ENCODE data around the gene TUT4. TPM values are rescaled to one million over a fixed set of nuclear protein-coding genes. Genes with fewer than 3 reads are reported as not detected.

Gene TUT4
- total and polyA plus RNA-seq, 2 donors (not counting 1 experiment from before 2014, with no cell fraction given), result 29.3 to 37.5 TPM

GRCh38 chr1:52444463-52444862 lies 108.4 kb downstream of the TUT4 start:
- no peak overlapping the region for H2AFZ ChIP-seq (ENCODE audit: low read length)
- DNase-seq (ENCODE audit: low read depth in 2 of 2), result no peak
- TF ChIP-seq EZH2 (IDR thresholded peaks at IDR 0.05; ENCODE audit: low read length, missing control alignments), result no peak
- H3K4me3 ChIP-seq (replicated peaks in 1 of 4; ENCODE audit: control extremely low read depth in 1 of 4, insufficient read depth in 1 of 4, low read depth in 3 of 4, low read length in 4 of 4), result no peak overlapping the region
- no peaks in the 10 kb centered on the region for H3K27me3 ChIP-seq (ENCODE audit: control insufficient read depth, insufficient read depth, low read length)
- no peaks in the 10 kb centered on the region for H3K9me3 ChIP-seq (ENCODE audit: control insufficient read depth, insufficient read depth, low read depth, low read length)
- no peaks in the 10 kb centered on the region for H3K79me2 ChIP-seq (ENCODE audit: control insufficient read depth, insufficient read depth, low read length)
- no peaks in the 10 kb centered on the region for H4K20me1 ChIP-seq (ENCODE audit: control insufficient read depth, extremely low read depth, insufficient read depth, low read length)
- H3K4me2 ChIP-seq (ENCODE audit: extremely low read depth, insufficient read depth, low read length), result no peak overlapping the region
- no peaks in the 10 kb centered on the region for H3K36me3 ChIP-seq (ENCODE audit: control insufficient read depth, insufficient read depth, low read length)
- no peak overlapping the region for H3K9ac ChIP-seq (ENCODE audit: insufficient read depth, low read length)
- H3K4me1 ChIP-seq (ENCODE audit: control insufficient read depth, extremely low read depth, insufficient read depth, low read length), result no peaks in the 10 kb centered on the region
- H3K27ac ChIP-seq (ENCODE audit: insufficient read depth, low read length), result no peak overlapping the region

- TF ChIP-seq EZH2 (IDR thresholded peaks at IDR 0.05; ENCODE audit: low read length, missing control alignments), result no peak
- no peak for TF ChIP-seq CTCF (conservative IDR thresholded peaks at IDR 0.05 in 1 of 2, IDR thresholded peaks at IDR 0.05 in 1 of 2; ENCODE audit: low read depth in 1 of 2, low read length in 2 of 2)
- Histone ChIP-seq H3K9me3 (ENCODE audit: control insufficient read depth, insufficient read depth, low read depth, low read length) (no peaks in the 10 kb centered on the region), H3K79me2 (ENCODE audit: control insufficient read depth, insufficient read depth, low read length) (no peaks in the 10 kb centered on the region), H3K4me1 (ENCODE audit: control insufficient read depth, extremely low read depth, insufficient read depth, low read length) (no peaks in the 10 kb centered on the region), H3K9ac (ENCODE audit: insufficient read depth, low read length) (no peak overlapping the region), H3K27ac (ENCODE audit: insufficient read depth, low read length) (no peak overlapping the region), H3K27me3 (ENCODE audit: control insufficient read depth, insufficient read depth, low read length) (no peaks in the 10 kb centered on the region), H3K36me3 (ENCODE audit: control insufficient read depth, insufficient read depth, low read length) (no peaks in the 10 kb centered on the region), H2AFZ (ENCODE audit: low read length) (no peak overlapping the region), H3K4me3 (replicated peaks in 1 of 4; ENCODE audit: control extremely low read depth in 1 of 4, insufficient read depth in 1 of 4, low read depth in 3 of 4, low read length in 4 of 4) (no peak overlapping the region), H3K4me2 (ENCODE audit: extremely low read depth, insufficient read depth, low read length) (no peak overlapping the region), H4K20me1 (ENCODE audit: control insufficient read depth, extremely low read depth, insufficient read depth, low read length) (no peaks in the 10 kb centered on the region)
- DNase-seq (ENCODE audit: low read depth in 2 of 2), result no peak
Observed at GRCh38 chr1:52439976-52440375, 112.9 kb downstream of the TUT4 start.

GRCh38 chr1:52436817-52437216 lies 116.1 kb downstream of the TUT4 start:
- Histone ChIP-seq H3K27ac (ENCODE audit: insufficient read depth, low read length) (no peak overlapping the region), H3K27me3 (ENCODE audit: control insufficient read depth, insufficient read depth, low read length) (no peaks in the 10 kb centered on the region), H3K4me2 (ENCODE audit: extremely low read depth, insufficient read depth, low read length) (no peak overlapping the region), H3K9me3 (ENCODE audit: control insufficient read depth, insufficient read depth, low read depth, low read length) (no peaks in the 10 kb centered on the region), H3K4me1 (ENCODE audit: control insufficient read depth, extremely low read depth, insufficient read depth, low read length) (no peaks in the 10 kb centered on the region), H3K9ac (ENCODE audit: insufficient read depth, low read length) (no peak overlapping the region), H2AFZ (ENCODE audit: low read length) (no peak overlapping the region), H3K79me2 (ENCODE audit: control insufficient read depth, insufficient read depth, low read length) (no peaks in the 10 kb centered on the region), H4K20me1 (ENCODE audit: control insufficient read depth, extremely low read depth, insufficient read depth, low read length) (no peaks in the 10 kb centered on the region), H3K4me3 (replicated peaks in 1 of 4; ENCODE audit: control extremely low read depth in 1 of 4, insufficient read depth in 1 of 4, low read depth in 3 of 4, low read length in 4 of 4) (no peak overlapping the region), H3K36me3 (ENCODE audit: control insufficient read depth, insufficient read depth, low read length) (no peaks in the 10 kb centered on the region)
- DNase-seq (ENCODE audit: low read depth in 2 of 2), result no peak
- TF ChIP-seq EZH2 (IDR thresholded peaks at IDR 0.05; ENCODE audit: low read length, missing control alignments) (no peak), CTCF (conservative IDR thresholded peaks at IDR 0.05 in 1 of 2, IDR thresholded peaks at IDR 0.05 in 1 of 2; ENCODE audit: low read depth in 1 of 2, low read length in 2 of 2) (no peak)
